ENCODE measurements around the gene AUP1. TPM values are rescaled to one million over a fixed set of nuclear protein-coding genes. Genes with fewer than 3 reads are reported as not detected.

AUP1 gene
- total and polyA plus RNA-seq, 2 of the 4 experiments (the other 2 are of a cell fraction) = 47.5 to 100.0 TPM

GRCh38 chr2:74578408-74578807, 48.9 kb upstream of the AUP1 start:
- DNase-seq (no peak), ATAC-seq (ENCODE audit: low read depth) (no peak)
- no peak for TF ChIP-seq CHD1 (IDR thresholded peaks at IDR 0.05; ENCODE audit: low read depth, low read length)
- no peak for TF ChIP-seq SMC3 (IDR thresholded peaks at IDR 0.05; ENCODE audit: low read depth, low read length)
- POLR2A ChIA-PET (ENCODE audit: unreplicated experiment) = no interaction called here
- no TSS peak for BruUV-seq (replicated peaks)
- Histone ChIP-seq H2AK5ac (ENCODE audit: low read depth, low read length) (peak overlapping the region; percentile 54; the same call in 1 of the 2 replicates), H3K27ac (ENCODE audit: insufficient read depth, low read length) (peak overlapping the region; percentile 23; the same call in 1 of the 2 replicates), H3K4me3 (ENCODE audit: insufficient read depth, low read depth, low read length) (no peak overlapping the region), H3K56ac (ENCODE audit: extremely low read depth, insufficient read depth, low read length) (no peak overlapping the region), H3K14ac (replicated peaks; ENCODE audit: low read depth, low read length) (no peak overlapping the region; the same call in 1 of the 2 replicates), H3K9me1 (ENCODE audit: insufficient read depth, low read length) (peaks cover 22% of the 10 kb centered on the region), H4K91ac (ENCODE audit: insufficient read depth, low read depth, low read length) (peak overlapping the region; percentile 17; the same call in 1 of the 2 replicates), H2BK20ac (ENCODE audit: low read depth, low read length) (peak overlapping the region; percentile 41; the same call in 1 of the 2 replicates), H3K79me1 (ENCODE audit: low read depth in 1 of 2, low read length in 2 of 2) (no peaks in the 10 kb centered on the region), H2BK120ac (ENCODE audit: low read depth, low read length) (peak overlapping the region; percentile 22; the same call in 1 of the 2 replicates), H3K36me3 (ENCODE audit: control insufficient read depth, insufficient read depth, low read length) (no peaks in the 10 kb centered on the region), H2AK9ac (replicated peaks; ENCODE audit: low read depth, low read length, poor library complexity) (no peak overlapping the region), H4K5ac (ENCODE audit: low read depth, low read length) (0 out of 2 replicates have a peak overlapping the region, but pooled peaks have one; percentile 10), H3K4ac (ENCODE audit: low read depth, low read length) (peak overlapping the region; percentile 16), H3K4me1 (ENCODE audit: control insufficient read depth, insufficient read depth, low read length) (peaks cover 24% of the 10 kb centered on the region), H3K18ac (ENCODE audit: low read depth, low read length) (0 out of 2 replicates have a peak overlapping the region, but pooled peaks have one; percentile 13), H3K27me3 (ENCODE audit: control insufficient read depth, insufficient read depth, low read length) (no peaks in the 10 kb centered on the region), H2BK5ac (ENCODE audit: low read depth, low read length, poor library complexity, severe bottlenecking) (peak overlapping the region; percentile 27), H3K9ac (ENCODE audit: low read depth, low read length) (no peak overlapping the region), H4K8ac (ENCODE audit: low read depth in 2 of 2, low read length in 2 of 2) (peak overlapping the region in 1 of 2 experiments; percentile 56; a peak in 2 of 4 replicates), H3K9me3 (ENCODE audit: control insufficient read depth, insufficient read depth, low read length) (no peaks in the 10 kb centered on the region), H2BK15ac (ENCODE audit: low read depth, low read length) (0 out of 3 replicates have a peak overlapping the region, but pooled peaks have one; percentile 6), H3K23ac (ENCODE audit: low read depth, low read length) (no peak overlapping the region), H4K20me1 (ENCODE audit: insufficient read depth, low read length) (no peaks in the 10 kb centered on the region), H2AFZ (replicated peaks; ENCODE audit: low read length, poor library complexity) (no peak overlapping the region), H3K4me2 (ENCODE audit: low read depth, low read length) (peak overlapping the region; percentile 19; the same call in 1 of the 2 replicates)
- in situ Hi-C loops (cut with MboI; ENCODE audit: low sequenced_read_pairs) (loop anchor here (5.0 kb wide), 1 partner anchor 96 kb away; the partner anchor contains the start of genes CCDC142 and TTC31), dilution Hi-C loops (cut with HindIII; ENCODE audit: low sequenced_read_pairs, unreplicated experiment) (no loop called here), intact Hi-C loops (cut with micrococcal nuclease) (loop anchor here (5.0 kb wide), 1 partner anchor 326 kb away; no protein-coding TSS in a partner anchor)
- CTCF ChIA-PET = no interaction called here
- no CpG with 5 or more reads among the region's 3 CpGs for WGBS, 2 experiments (ENCODE audit: extremely low coverage in 2 of 2, insufficient read length in 1 of 2)

All from IMR-90 (cell line).